GM21825 (cell line): ENCODE results near the gene CDH4.

Experiments
- ATAC-seq: cut with Tn5 transposase; IDR thresholded peaks from one replicate; pipeline ENCODE4 v1.9.1; 2021; ENCODE audit warnings: mild to moderate bottlenecking, moderate library complexity; ENCODE audit not compliant: unreplicated experiment

The CDH4 gene

GRCh38 chr20:61567204-61567603 is 315.1 kb downstream of the CDH4 start:
- no peak for ATAC-seq

DNA sequence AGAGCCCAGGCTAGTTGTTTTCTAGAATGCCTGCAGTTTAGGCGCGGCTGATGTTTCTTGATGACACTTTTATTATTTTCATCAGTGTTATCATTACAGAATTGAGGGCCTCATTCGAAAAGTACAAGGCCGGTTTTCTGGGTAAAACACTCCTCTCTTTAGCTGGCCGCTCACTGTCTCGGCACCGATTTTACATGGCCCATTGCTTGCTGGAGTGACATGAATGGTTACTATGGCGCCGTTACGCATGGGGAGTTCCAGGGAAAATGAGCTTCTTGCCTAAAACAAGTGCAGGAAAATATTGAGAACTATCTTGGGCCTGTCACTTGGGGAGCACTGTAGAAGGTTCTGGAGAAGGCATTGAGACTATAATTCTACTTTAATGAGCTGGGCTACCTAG is 317.8 kb downstream of the CDH4 start:
- no peak for ATAC-seq

DNA sequence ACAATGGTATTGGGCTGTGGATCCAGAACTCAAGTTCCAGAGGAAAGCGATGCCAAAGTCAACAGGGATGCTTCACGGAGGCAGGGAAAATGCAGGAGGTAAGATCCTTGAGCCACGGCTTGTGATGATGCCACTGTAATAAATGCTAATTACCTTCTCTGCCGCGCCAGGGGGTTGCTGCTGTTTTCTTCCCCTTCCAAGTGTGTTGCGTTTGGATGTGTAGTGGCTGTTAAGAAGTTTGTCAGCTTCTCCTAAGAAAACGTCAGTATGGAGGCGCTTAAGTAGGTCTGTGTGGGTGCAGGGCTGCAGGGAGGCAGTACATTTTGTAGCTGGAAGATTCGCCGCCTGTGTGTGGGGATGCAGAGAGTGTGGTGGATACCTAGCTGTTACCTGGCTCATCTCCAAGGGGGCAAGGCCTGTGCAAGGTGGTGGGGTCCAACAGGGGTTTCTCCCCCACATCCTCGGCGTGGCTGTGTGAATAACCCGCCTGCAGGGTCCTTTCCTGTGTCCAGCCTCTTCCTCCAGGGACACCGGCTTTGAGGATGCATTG is 318.7 kb downstream of the CDH4 start:
- no peak for ATAC-seq

- ATAC-seq, result no peak
These were observed 319.2 kb downstream of the CDH4 start for GRCh38 chr20:61571221-61571620.

DNA sequence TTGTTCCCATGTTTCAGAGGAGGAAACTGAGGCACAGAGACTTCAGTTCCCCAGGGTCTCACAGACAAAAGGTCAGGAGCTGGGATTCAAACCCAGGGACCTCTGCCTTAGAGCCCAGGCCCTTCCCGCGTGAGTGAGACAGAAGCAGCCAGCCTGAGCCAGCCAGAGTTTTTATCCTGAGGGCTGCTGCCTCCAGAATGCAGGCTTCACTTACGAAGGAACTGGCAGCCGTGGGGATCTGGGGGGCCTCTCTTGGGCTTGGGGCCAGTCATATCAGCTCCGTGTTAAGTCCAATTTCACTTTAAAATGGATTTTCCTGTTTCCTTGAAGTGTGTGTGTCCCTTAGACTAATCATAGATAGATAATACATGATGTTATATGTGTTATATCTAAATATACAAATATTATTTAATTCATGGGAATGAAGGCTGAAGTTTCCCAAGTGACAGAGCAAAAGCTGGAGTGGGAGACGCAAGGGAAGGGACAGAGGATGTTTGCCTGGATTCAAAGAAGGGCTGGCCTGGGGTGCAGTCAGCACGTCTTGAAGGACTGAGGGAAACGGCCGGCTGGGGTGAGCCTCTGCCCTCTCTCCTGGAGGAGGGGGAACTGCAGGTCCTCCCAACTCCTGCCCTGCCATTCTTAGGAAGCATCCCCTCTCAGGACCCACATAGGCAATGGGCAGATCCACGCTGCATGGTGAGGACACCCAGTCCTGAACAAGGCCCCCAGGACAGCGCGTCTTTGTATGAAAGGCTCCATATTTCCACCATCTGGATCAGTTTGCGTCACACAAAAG is 320.1 kb downstream of the CDH4 start:
- no peak for ATAC-seq

DNA sequence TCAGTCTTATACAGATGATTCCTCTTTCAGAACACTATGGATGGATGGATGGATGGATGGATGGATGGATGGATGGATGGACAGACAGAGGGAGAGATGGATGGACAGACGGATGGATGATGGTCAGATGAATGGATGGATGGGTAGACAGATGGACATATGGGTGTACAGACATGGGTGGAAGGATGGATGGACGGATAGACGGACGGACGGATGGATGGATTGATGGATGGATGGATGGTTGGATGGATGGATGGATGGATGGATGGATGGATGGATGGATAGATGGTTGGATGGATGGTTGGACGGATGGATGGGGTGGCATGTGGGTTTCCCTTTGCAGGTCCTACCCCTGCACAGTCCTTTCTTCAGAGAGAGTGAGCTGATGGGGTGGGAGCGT is 320.7 kb downstream of the CDH4 start:
- ATAC-seq, result no peak

- ATAC-seq, result no peak
These were observed 321.6 kb downstream of the CDH4 start for GRCh38 chr20:61573415-61574305.

DNA sequence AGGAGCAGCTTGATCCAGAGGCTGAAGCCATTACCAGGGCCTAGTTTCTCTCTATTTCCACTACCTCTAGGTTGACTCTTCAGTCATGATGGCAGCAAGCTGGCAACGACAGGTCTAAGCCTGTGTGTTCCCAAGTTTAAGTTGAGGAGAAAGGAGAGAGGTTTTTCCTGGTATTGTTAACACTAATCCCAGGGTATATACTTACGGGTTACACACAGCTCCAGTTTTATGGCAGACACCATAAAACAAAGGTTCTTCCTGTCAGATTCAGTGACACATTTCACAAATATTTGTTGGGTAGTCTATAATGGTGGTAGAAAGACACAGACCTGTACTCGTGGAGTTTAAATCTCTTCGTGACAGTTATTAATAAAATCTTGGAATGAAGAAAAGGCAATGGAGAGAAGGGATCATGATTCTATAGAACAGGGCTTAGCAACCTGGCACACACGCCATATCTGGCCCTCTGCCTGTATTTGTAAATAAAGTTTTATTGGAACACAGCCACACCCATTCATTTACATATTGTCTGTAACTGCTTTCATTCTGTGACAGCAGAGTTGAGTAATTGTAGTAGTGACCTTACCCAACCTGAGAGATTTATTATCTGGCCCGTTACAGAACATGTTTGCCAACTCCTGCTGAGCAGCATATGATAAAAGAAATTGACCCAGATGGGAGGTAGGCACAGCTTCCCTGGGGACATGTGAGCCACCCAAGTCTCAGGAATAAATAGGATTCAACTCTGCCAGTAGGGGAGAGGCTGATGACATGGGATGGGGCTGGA is 323.3 kb downstream of the CDH4 start:
- no peak for ATAC-seq

DNA sequence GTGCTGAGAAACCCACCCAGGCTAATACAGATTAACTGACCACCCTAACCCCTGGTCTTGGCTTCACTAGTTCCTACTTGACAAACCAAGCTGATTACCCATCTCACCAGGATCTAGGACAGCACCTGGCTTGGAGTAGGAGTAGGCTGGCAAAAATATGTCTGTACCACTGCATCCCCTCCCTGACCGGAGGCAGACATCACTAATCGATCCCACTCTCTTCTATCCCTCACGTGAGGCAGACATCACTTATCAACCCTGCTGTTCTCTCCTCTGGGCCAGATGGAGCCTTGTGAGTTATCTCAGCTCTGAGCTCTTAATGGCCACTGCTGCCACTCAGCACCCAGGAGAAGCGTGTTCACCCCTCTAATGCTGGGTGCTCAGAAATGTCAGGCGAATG is 324.3 kb downstream of the CDH4 start:
- ATAC-seq, result no peak

- ATAC-seq, result no peak
These were observed 325.0 kb downstream of the CDH4 start for GRCh38 chr20:61577065-61577464.

- ATAC-seq, result no peak
These were observed 327.8 kb downstream of the CDH4 start for GRCh38 chr20:61579908-61580307.

- ATAC-seq, result no peak
These were observed 329.1 kb downstream of the CDH4 start for GRCh38 chr20:61580958-61581824.

GRCh38 chr20:61581825-61582188 is 329.7 kb downstream of the CDH4 start:
- ATAC-seq, result no peak

GRCh38 chr20:61582196-61582923 is 330.3 kb downstream of the CDH4 start:
- no peak for ATAC-seq

DNA sequence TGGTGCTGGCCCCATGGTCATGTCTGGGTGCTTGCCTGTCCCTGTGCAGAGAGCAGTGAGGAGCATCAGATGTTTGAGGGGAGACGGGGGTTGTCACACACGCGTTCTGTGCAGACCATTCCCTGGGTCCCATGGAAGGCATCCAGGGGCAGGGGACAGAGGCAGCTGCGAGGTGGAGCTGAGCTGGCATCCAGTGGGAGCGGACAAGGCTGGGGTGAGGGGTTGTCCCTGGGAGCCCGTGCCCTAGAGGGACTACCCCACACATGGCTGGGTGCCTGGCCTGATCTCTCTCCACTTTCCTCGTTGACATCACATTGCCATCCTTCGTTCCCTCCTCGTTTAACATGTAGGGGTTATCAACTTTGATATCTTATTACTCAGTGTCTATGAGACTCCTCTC is 331.3 kb downstream of the CDH4 start:
- ATAC-seq, result no peak

GRCh38 chr20:61584851-61585250 is 332.8 kb downstream of the CDH4 start:
- no peak for ATAC-seq

GRCh38 chr20:61585764-61586163 is 333.7 kb downstream of the CDH4 start:
- ATAC-seq, result no peak

- ATAC-seq, result no peak
These were observed 335.0 kb downstream of the CDH4 start for GRCh38 chr20:61587036-61587435.

GRCh38 chr20:61587681-61588289 is 335.7 kb downstream of the CDH4 start:
- ATAC-seq, result no peak
